Measurements from ENCODE around the gene TP53I3.
"Not testable (repeated sequence)": the region's sequence is repeated elsewhere in the genome, so short reads cannot be mapped to it uniquely, and the experiment has no call there.

Gene TP53I3

DNA sequence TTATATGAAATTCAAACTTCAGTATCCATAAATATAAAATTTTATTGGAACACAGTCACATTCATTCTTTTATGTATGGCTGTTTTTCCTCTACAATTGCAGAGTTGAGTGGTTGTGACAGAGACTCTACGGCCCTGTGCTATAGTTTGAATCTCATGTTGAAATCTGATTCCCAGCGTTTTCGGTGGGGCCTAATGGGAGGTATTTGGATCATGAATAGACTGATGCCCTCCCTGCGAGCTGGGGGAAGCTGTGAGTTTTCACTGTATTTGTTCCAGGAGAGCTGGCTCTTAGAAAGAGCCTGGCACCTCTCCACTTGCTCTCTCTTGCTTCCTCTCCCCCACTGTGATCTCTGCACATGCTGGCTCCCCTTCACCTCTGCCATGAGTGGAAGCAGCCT lies 36.8 kb upstream of the TP53I3 start:
- TF ChIP-seq, protein P1, sequence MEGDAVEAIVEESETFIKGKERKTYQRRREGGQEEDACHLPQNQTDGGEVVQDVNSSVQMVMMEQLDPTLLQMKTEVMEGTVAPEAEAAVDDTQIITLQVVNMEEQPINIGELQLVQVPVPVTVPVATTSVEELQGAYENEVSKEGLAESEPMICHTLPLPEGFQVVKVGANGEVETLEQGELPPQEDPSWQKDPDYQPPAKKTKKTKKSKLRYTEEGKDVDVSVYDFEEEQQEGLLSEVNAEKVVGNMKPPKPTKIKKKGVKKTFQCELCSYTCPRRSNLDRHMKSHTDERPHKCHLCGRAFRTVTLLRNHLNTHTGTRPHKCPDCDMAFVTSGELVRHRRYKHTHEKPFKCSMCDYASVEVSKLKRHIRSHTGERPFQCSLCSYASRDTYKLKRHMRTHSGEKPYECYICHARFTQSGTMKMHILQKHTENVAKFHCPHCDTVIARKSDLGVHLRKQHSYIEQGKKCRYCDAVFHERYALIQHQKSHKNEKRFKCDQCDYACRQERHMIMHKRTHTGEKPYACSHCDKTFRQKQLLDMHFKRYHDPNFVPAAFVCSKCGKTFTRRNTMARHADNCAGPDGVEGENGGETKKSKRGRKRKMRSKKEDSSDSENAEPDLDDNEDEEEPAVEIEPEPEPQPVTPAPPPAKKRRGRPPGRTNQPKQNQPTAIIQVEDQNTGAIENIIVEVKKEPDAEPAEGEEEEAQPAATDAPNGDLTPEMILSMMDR (IDR thresholded peaks at IDR 0.05), result no peak
- H3K27ac ChIP-seq, result no peak overlapping the region
- no peak for DNase-seq (ENCODE audit: low spot score)
- no peak overlapping the region for H3K4me3 ChIP-seq

DNA sequence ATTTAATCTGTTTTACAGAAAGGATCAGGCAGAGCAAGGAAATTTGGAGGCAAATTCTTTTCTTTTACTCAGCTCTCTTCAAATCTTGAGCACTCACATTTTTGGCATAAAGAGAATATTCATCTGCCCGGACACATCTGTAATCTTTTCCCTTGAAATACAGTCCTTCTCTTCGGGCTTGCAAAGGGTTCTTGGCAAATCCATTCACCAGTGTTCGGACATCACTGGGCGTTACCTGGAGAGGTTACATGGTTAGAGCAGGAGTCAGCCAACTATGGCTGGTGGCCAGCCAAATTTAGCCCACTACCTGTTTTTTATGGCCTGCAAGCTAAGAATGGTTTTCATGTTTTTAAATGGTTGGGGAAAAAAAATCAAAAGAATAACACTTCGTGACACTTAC lies 36.4 kb upstream of the TP53I3 start:
- TF ChIP-seq, protein P1 (IDR thresholded peaks at IDR 0.05), result no peak
- H3K4me3 ChIP-seq, result no peak overlapping the region
- DNase-seq (ENCODE audit: low spot score), result no peak
- H3K27ac ChIP-seq, result no peak overlapping the region

DNA sequence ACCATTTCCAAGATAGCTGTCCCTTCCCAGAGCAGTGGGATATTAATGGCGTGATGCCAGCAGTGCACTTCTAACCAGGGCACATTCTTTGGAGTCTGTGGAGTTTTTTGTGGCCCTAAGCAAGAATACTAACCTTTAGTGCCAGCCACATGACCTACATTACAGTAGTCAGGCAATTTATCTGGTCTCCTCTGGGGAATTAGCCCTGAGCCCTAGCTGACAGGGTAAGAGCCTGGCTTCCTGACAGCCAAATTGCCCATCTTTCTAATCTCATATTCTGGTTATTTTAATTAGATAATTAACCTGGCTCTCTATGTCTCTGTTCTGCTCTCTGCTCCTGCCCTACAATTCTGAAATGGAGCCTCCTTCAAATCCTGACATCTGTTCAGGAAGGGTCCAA lies 33.3 kb upstream of the TP53I3 start:
- DNase-seq (ENCODE audit: low spot score), result no peak
- TF ChIP-seq, protein P1 (IDR thresholded peaks at IDR 0.05), result no peak
- Histone ChIP-seq H3K27ac (no peak overlapping the region), H3K4me3 (no peak overlapping the region)

DNA sequence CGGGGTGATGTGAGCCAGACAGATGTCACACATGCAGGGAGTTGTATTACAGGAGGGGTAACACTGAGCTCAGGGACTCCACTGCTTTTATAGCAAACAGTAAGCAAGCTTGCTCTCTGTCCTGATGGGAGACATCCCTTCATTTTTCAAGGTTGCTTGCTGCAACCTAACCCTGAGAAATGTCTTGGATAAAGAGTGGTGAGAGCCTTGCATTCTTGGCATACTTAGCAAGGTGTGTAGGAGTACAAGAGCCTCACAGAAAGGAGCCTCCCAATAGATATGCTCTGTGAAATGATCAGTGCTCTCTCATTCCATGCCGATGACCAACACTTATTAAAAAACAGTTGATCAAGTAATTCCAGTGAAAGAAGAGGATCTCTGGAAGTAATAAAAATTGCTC lies 30.4 kb upstream of the TP53I3 start:
- TF ChIP-seq, protein P1 (IDR thresholded peaks at IDR 0.05), result no peak
- no peak for DNase-seq (ENCODE audit: low spot score)
- Histone ChIP-seq H3K27ac (no peak overlapping the region), H3K4me3 (no peak overlapping the region)

DNA sequence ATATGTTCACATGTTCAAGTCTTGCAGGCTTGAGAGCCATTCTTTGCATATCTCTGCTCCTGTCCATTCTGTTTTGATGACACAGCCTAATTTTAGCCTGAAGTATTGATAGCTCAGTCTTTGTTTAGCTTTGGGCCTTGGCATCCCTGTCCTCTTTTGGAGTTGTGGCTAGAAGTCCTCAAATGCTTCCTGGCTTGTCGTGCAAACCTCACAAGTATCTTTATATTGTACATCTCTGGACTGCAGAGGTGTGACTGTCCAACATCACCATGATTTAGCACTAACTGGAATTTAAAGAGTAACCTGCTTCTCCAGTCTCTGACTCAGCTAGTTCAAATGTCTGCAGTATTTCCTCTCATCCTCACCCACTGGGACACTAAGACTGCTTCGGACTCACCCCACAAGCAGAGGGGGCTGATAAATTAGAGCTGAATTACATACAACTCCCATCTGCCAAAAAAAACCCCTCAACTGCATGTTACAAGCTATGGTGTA lies 26.8 kb upstream of the TP53I3 start:
- Histone ChIP-seq H3K4me3 (no peak overlapping the region), H3K27ac (no peak overlapping the region)
- TF ChIP-seq, protein P1 (IDR thresholded peaks at IDR 0.05), result no peak
- no peak for DNase-seq (ENCODE audit: low spot score)

DNA sequence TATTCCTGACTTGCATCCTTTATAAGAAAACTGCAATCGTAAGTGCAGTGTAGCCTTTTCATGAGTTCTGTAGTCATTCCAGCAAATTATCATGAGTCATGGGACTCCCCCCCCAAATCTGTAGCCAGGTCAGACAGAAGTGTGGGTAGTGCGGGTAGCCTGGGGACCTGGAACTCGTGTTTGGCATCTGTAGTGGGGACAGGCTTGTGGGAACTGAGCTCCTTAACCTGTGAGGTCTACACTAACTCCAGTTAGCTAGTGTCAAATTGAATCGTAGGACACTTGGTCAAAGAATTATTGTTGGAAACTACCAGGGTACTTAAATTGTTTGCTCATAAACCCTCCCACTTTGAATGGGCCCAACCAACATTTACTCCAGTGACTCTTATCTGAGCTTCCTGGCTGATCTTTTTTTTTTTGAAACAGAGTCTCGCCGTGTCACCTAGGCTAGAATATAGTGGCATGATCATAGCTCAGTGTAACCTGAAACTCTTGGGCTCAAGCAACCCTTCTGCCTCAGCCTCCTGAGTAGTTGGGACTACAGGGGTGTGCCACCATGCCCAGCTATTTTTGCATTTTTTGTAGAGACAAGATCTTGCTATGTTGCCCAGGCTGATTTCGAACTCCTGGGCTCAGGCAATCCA lies 26.1 kb upstream of the TP53I3 start:
- no peak for DNase-seq (ENCODE audit: low spot score)
- TF ChIP-seq, protein P1 (IDR thresholded peaks at IDR 0.05), result no peak
- Histone ChIP-seq H3K4me3 (no peak overlapping the region), H3K27ac (no peak overlapping the region)

DNA sequence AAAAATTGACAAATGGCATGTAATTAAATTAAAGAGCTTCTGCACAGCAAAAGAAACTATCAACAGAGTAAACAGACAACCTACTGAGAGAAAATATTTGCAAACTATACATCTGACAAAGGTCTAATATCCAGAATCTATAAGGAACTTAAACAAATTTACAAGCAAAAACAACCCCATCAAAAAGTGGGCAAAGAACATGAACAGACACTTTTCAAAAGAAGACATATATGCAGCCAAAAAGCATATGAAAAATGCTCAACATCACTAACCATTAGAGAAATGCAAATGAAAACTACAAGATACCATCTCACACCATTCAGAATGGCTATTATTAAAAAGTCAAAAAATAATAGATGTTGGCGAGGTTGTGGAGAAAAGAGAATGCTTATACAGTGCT lies 24.8 kb upstream of the TP53I3 start:
- not testable (repeated sequence) for H3K4me3 ChIP-seq

More for the DNA sequence above, 24.8 kb upstream of the TP53I3 start:
- DNase-seq (ENCODE audit: low spot score); H3K27ac ChIP-seq: not testable (repeated sequence)

Data from coronary artery (tissue), 2 donors.